ENCODE results near the gene CXXC5.
"Not testable (repeated sequence)": the region's sequence is repeated elsewhere in the genome, so short reads cannot be mapped to it uniquely, and the experiment has no call there.

CXXC5 gene

DNA sequence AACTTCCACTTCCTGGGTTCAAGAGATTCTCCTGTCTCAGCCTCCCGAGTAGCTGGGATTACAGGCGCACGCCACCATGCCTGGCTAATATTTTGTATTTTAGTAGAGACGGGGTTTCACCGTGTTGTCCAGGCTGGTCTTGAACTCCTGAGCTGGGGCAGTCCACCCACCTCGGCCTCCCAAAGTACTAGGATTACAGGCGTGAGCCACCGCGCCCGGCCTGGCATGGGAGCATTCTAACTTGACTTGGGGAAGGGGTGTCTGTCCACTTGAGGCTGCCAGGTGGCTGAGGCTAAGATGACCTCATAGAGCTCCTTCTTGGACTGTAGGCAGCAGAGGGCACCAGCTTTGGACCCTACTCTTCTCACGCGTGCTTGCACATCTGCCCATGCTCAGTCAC lies 65.7 kb downstream of the CXXC5 start:
- not testable (repeated sequence) for DNase-seq

DNA sequence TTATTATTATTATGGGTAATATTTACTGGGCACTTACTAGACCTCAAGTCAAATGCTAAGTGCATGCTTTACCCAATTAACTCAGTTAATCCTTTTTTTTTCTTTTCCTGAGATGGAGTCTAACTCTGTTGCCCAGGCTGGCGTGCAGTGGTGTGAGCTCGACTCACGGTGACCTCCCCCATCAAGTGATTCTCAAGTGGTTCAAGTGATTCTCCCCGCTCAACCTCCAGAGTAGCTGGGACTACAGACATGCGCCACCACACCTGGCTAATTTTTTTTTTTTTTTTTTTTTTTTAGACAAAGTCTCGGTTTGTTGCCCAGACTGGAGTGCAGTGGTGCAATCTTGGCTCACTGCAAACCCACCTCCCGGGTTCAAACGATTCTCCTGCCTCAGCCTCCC lies 69.1 kb downstream of the CXXC5 start:
- DNase-seq = no peak

DNA sequence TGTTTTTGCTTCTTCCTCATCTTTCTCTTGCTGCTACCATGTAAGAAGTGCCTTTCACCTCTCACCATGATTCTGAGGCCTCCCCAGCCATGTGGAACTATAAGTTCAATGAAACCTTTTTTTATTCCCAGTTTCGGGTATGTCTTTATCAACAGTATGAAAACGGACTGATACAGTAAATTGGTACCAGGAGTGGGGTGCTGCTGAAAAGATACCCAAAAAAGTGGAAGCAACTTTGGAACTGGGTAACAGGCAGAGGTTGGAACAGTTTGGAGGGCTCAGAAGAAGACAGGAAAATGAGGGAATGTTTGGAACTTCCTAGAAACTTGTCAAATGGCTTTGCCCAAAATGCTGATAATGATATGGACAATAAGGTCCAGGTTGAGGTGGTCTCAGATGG lies 70.3 kb downstream of the CXXC5 start:
- not testable (repeated sequence) for DNase-seq

DNA sequence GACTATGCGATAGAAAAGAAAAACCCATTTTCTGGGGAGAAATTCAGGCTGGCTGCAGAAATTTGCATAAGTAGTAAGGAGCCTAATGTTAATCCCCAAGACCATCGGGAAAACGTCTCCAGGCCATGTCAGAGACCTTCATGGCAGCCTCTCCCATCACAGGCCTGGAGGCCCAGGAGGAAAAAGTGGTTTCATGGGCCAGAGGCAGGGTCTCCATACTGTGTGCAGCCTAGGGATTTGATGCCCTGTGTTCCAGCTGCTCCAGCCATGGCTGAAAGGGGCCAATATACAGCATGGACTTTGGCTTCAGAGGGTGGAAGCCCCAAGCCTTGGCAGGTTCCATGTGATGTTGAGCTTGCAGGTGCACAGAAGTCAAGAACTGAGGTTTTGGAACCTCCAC lies 71.8 kb downstream of the CXXC5 start:
- DNase-seq = not testable (repeated sequence)

DNA sequence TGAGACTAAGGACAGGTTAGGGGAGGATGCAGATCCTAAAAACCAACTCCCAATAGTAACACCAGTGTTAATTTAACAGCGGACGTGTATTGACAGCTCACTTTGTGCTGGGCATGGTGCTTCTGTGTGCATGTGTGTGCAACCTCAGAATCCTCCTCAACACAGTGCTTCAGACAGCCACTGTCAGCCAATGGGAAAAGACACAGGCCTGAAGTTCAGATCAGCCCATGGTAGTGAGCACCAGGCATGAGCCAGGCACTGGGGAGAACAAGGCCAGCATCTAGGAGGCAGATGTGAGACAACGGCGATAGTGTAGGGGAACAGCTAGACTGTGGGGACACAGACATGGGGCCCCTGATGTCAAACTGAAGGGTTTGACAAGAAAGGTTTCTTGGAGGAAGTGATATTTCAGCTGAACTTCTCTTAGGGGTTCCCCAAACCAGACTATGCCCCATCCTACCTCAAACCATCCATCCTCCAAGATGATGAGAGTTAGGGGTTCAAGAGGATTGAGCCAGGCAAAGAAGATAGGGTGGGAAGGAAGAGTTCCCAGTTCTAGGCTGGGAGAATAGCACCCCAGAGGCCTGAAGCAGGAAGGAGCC lies 75.9 kb downstream of the CXXC5 start:
- DNase-seq = no peak

DNA sequence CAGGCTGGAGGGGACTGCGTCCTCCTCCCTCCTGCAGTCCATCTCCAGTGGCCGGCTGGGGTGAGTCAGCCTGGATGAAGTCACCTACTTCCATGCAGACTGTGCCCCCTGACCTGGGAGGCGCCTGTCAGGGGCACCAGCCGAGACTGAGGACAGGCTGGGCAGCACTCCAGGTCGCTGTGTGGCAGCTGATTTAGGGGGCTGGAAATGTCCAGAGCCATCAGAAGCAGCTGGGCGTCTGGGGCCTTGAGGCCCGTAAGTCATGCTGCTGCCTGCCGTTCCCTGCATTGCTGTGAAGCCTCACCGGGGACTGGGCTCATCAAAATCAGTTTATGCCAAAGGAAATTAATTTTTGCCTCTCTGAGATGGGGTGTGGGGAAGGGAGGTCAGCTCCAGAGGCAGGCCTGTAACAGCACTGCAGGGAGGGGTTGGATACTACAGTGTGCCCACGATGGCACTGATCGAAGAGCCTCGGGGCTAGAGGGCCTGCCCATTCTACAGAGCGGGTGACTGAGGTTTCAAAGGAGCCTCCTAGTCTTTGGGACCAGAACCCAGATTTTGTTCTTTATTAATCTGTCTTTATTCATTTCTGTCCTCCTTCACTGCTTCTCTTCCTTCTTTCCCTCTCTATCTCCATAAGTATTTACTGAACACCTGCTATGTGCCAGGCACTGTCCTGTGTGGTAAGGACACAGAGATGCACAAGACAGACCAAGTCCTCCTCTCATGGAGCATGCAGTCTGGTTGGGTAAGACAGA lies 77.1 kb downstream of the CXXC5 start:
- no peak for DNase-seq

DNA sequence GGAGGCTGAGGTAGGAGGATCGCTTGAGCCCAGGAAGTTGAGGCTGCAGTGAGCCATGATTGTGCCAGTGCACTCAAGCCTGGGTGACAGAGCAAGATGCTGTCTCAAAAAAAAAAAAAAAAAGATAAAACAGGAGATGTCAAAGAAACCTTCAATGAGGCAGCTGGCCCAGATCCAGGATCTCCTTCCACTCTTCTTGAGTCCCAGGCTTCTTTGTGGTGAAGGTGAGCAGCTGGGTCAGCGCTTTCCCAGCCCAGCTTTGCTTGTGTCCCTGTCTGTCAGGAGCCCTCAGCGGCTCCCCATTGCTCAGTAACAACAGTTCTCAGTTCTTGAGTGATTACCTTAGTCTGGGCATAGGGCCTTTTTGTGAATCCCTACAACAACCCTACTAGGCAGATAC lies 78.1 kb downstream of the CXXC5 start:
- no peak for DNase-seq

DNA sequence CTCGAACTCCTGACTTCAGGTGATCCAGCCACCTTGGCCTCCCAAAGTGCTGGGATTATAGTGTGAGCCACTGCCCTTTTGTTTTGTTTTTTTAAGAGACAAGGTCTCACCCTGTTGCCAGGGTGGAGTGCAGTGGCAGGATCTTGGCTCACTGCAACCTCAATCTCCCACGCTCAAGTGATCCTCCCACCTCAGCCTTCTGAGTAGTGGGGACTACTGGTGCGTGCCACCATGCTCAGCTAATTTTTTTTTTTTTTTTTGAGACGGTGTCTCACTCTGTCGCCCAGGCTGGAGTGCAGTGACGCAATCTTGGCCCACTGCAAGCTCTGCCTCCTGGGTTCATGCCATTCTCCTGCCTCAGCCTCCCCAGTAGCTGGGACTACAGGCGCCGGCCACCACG lies 79.5 kb downstream of the CXXC5 start:
- DNase-seq = not testable (repeated sequence)

DNA sequence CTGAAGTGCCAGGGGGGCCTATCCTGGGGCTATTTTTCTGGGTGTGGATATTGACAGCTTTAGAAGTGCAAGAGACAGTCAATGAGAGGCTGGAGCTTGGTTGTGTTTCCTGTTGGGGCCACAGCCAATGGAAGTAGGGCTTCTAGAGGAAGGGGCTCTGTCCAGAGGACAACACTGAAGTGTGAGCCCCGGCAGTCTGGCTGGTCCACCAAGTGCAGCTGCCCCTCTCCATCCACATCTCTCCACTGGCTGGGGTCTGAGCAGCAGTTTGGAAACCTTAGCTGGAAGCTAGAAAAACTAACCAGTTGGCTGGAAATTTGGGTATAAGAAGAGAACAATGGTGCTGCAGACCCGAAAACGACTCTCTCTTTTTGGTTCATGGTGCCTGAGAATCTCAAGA lies 83.1 kb downstream of the CXXC5 start:
- DNase-seq = no peak

DNA sequence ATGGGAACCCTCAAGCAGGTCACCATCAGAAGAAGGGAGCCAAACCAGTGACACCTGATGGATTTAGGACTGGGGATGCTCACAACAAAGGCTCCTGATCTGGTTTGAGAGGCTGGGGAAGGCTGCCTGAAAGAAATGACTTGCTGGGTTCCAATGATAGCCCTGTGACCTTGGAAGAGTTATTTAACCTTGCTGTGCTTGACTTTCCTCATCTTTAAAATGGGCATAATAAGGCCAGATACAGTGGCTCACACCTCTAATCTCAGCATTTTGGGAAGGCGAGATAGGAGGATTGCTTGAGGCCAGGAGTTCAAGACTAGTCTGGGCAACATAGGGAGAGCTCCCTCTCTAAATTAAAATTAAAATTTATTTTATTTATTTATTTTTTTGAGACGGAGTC lies 83.9 kb downstream of the CXXC5 start:
- DNase-seq = no peak

DNA sequence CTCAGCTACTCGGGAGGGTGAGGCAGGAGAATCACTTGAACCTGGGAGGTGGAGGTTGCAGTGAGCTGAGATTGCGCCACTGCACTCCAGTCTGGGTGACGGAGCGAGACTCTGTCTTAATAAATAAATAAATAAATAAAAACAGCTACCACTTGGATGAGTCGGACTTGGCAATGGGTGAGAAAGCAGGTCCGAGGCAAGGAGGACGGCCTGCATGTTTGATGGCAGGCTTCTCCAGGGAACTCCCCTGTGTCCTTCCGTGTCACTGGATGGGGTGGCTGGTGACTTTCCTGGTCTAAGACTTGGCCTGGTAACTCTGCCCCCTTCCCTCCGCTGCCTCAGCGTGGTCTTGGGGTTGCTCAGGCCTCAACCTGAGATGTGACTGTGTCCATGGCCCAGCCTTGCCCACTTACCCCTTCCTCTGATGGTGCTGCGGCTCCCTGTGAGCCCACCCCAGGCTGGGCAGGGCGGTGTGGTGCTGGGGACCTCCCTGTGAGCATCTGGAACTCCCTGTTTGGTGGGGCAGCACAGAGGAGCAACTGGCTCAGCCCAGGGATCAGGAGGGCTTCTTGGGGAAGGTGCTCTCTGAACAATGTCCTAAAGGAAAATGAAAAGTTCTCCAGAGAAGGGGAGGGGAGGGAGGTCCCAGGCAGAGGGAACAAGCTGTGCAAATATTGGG lies 85.0 kb downstream of the CXXC5 start:
- no peak for DNase-seq
